Endodermal cell (in vitro differentiated cells): ENCODE results near the gene RUFY2. TPM values are rescaled to one million over a fixed set of nuclear protein-coding genes. Genes with fewer than 3 reads are reported as not detected.
A peak's percentile ranks its signal among the peaks of the same experiment; 100 is the strongest.
"Not testable (repeated sequence)": the region's sequence is repeated elsewhere in the genome, so short reads cannot be mapped to it uniquely, and the experiment has no call there.

Source experiments
- DNase-seq: peaks from one replicate; pipeline ENCODE4 v3.0.0-alpha.2; 2017
- H3K27ac ChIP-seq: 2 replicates; pipeline ENCODE4 v1.5.1; 2013; ENCODE audit warnings: mild to moderate bottlenecking, low read depth, low read length, moderate library complexity
- H3K27me3 ChIP-seq: 2 replicates; pipeline ENCODE4 v1.6.1; 2013; ENCODE audit warnings: mild to moderate bottlenecking, low read length, moderate library complexity; ENCODE audit not compliant: insufficient read depth, control insufficient read depth, poor library complexity, severe bottlenecking
- H3K36me3 ChIP-seq: 2 replicates; pipeline ENCODE4 v1.7.0; 2013; ENCODE audit warnings: mild to moderate bottlenecking, low read length, moderate library complexity; ENCODE audit not compliant: control insufficient read depth, insufficient read depth
- H3K4me1 ChIP-seq: one replicate; pipeline ENCODE4 v1.7.0; 2013; ENCODE audit warnings: low read length; ENCODE audit not compliant: control insufficient read depth, insufficient read depth
- H3K4me3 ChIP-seq: 2 replicates; pipeline ENCODE4 v1.5.1; 2013; ENCODE audit warnings: mild to moderate bottlenecking, low read length, moderate library complexity
- H3K9ac ChIP-seq: 2 replicates; pipeline ENCODE4 v1.6.1; 2013; ENCODE audit warnings: mild to moderate bottlenecking, low read length, moderate library complexity; ENCODE audit not compliant: poor library complexity, severe bottlenecking; ENCODE audit errors: extremely low read depth
- H3K9me3 ChIP-seq: 2 replicates; pipeline ENCODE4 v1.6.1; 2013; ENCODE audit warnings: mild to moderate bottlenecking, low read length, moderate library complexity; ENCODE audit not compliant: control insufficient read depth
- H3K27ac Mint-ChIP-seq: 2 replicates; pipeline ENCODE4 v1.8.0; 2020; ENCODE audit warnings: mixed read lengths
- H3K27me3 Mint-ChIP-seq: 2 replicates; pipeline ENCODE4 v1.8.0; 2021; ENCODE audit warnings: mild to moderate bottlenecking, mixed read lengths; ENCODE audit not compliant: insufficient read depth
- H3K36me3 Mint-ChIP-seq: 2 replicates; pipeline ENCODE4 v1.8.0; 2020; ENCODE audit warnings: low read depth, mixed read lengths
- H3K4me1 Mint-ChIP-seq: 2 replicates; pipeline ENCODE4 v1.8.0; 2020; ENCODE audit warnings: mixed read lengths
- H3K4me3 Mint-ChIP-seq: 2 replicates; pipeline ENCODE4 v1.8.0; 2020; ENCODE audit warnings: mild to moderate bottlenecking, moderate library complexity, mixed read lengths
- H3K9me3 Mint-ChIP-seq: 2 replicates; pipeline ENCODE4 v1.8.0; 2020; ENCODE audit warnings: mild to moderate bottlenecking, mixed read lengths
- WGBS, 2 experiments: methylation state at CpG; one replicate each; pipeline versions ENCODE4 v1.1.5 to v1.1.7; 2013; ENCODE audit warnings: missing lambda C conversion rate in 2 of 2, mixed read lengths in 1 of 2; ENCODE audit not compliant: insufficient coverage in 1 of 2, insufficient read length in 1 of 2; 5-methylcytosine and 5-hydroxymethylcytosine counted together
- long read RNA-seq, 4 experiments: library from polyadenylated mRNA in 2 of 4; library from RNA in 1 of 4; library from capped mRNA in 1 of 4; stranded (forward) in 3 of 4; unstranded in 1 of 4; transcript quantifications; one replicate each; pipeline ENCODE4 v2.0.0, GENCODE V29; 2020 to 2021; ENCODE audit warnings: inconsistent platforms in 1 of 4
- polyA plus RNA-seq, 2 experiments: library from polyadenylated mRNA; stranded (reverse); fragments of 50-300 nt; gene quantifications; one replicate each; pipeline ENCODE4 v1.2.3, GENCODE V29; 2013
- total RNA-seq, 2 donors: library from RNA; stranded (reverse); fragmentation: NEBNext Ultra II Directional in 1 of 2; extraction: Animal tissue kit (Norgen Biotek cat#: 25700) in 1 of 2; gene quantifications; 2 replicates in 1 of 2; 3 replicates in 1 of 2; pipeline ENCODE4 v1.2.1, GENCODE V29; 2021
- TF ChIP-seq, protein P1 (sequence below): fragments of 200-600 bp; sonication (generic); conservative IDR thresholded peaks from 2 replicates; pipeline ENCODE4 v1.5.0; 2021; ENCODE audit warnings: antibody characterized with exemption, mild to moderate bottlenecking

Gene RUFY2
- total RNA-seq, result 10 to 100 TPM; 21.1 to 26.9 TPM
- polyA plus RNA-seq (2013, experiment 1 of 2), result 19.6 TPM
- 17.1 TPM for polyA plus RNA-seq (2013, experiment 2 of 2)
- long read RNA-seq, experiment 1, partial matches to known transcripts, result 1 of 3 reads
- long read RNA-seq, experiment 1, other reads (novel, unspliced or antisense), result 2 of 3 reads
- long read RNA-seq, experiment 2, partial matches to known transcripts, result 0 of 13 reads
- long read RNA-seq, experiment 2, other reads (novel, unspliced or antisense), result 11 of 13 reads
- long read RNA-seq, experiment 3, transcript RUFY2-213 (18 exons, 3,863 nt), result major isoform, 8 of 28 reads
- long read RNA-seq, experiment 3, partial matches to known transcripts, result 10 of 28 reads
- long read RNA-seq, experiment 3, other reads (novel, unspliced or antisense), result 10 of 28 reads
- long read RNA-seq, experiment 4, partial matches to known transcripts, result 1 of 7 reads
- long read RNA-seq, experiment 4, other reads (novel, unspliced or antisense), result 6 of 7 reads

DNA sequence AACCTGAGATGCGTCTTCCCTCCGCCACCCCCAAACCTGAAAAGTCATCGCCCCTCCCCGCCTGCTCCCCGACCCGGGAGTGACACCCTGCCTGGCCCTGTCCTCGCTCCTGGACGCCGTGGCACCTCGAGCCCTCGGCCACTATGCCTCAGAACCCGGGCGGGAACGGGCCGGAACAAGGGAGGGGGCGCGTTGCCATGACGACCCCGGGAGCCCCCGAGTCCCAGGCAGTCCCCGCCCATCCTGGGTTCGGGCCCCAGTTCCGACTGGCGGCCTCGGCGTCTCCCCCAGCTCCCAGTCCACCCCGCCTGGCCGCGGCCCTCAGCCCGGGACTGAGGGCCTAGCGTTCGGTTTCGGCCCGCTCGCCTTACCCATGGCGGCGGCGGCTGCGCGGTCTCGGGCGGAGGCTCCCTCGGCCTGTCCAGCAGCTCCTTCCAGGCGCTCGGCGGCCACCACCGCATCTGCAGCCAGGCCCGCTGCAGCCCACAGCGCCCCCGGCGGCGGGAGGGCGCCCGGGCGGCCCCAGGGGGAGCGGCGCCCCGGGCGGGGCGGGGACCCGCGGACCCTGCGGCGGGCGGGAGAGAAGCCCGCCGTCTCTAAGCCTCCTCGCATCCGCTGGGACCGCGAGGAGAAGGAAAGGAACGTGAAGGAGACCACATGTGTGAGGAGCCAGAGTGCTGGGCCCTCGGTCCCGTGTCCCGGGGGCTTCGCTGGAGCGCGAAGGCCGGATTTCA, at the start of gene RUFY2:
Gene RUFY2 (minus strand): TSS at position 463 of the 734 bp plus-strand sequence. CDS start 88 bp downstream, at position 375.
- peak; percentile 96 for DNase-seq
- peaks cover 3% of the 10 kb centered on the region for H3K36me3 Mint-ChIP-seq
- Histone ChIP-seq H3K9me3 (no peaks in the 10 kb centered on the region), H3K4me1 (no peaks in the 10 kb centered on the region), H3K27me3 (no peaks in the 10 kb centered on the region), H3K9ac (peak within 1 kb of the TSS; percentile 86), H3K36me3 (peaks cover 10% of the 10 kb centered on the region), H3K27ac (peak within 1 kb of the TSS; percentile 87), H3K4me3 (peak within 1 kb of the TSS; percentile 90)
- H3K27ac Mint-ChIP-seq, result peak within 1 kb of the TSS; percentile 98
- H3K9me3 Mint-ChIP-seq, result no peaks in the 10 kb centered on the region
- TF ChIP-seq, protein P1, sequence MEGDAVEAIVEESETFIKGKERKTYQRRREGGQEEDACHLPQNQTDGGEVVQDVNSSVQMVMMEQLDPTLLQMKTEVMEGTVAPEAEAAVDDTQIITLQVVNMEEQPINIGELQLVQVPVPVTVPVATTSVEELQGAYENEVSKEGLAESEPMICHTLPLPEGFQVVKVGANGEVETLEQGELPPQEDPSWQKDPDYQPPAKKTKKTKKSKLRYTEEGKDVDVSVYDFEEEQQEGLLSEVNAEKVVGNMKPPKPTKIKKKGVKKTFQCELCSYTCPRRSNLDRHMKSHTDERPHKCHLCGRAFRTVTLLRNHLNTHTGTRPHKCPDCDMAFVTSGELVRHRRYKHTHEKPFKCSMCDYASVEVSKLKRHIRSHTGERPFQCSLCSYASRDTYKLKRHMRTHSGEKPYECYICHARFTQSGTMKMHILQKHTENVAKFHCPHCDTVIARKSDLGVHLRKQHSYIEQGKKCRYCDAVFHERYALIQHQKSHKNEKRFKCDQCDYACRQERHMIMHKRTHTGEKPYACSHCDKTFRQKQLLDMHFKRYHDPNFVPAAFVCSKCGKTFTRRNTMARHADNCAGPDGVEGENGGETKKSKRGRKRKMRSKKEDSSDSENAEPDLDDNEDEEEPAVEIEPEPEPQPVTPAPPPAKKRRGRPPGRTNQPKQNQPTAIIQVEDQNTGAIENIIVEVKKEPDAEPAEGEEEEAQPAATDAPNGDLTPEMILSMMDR, result peak; percentile 82
- H3K27me3 Mint-ChIP-seq, result no peaks in the 10 kb centered on the region
- peaks cover 15% of the 10 kb centered on the region for H3K4me1 Mint-ChIP-seq
- WGBS, 2 experiments, result 0% methylated on average over 20 to 79 of the region's 79 CpGs
- H3K4me3 Mint-ChIP-seq, result peak within 1 kb of the TSS; percentile 89

- H3K4me1 ChIP-seq, H3K4me1 Mint-ChIP-seq, H3K9ac ChIP-seq, H3K4me3 Mint-ChIP-seq, H3K27me3 Mint-ChIP-seq, H3K27me3 ChIP-seq, H3K9me3 Mint-ChIP-seq, H3K9me3 ChIP-seq, H3K4me3 ChIP-seq, H3K27ac ChIP-seq, DNase-seq: not testable (repeated sequence)
- peaks cover 49% of the 10 kb centered on the region for H3K36me3 Mint-ChIP-seq
- peak overlapping the region; percentile 13 for H3K27ac Mint-ChIP-seq
- 86 to 93% methylated on average over 6 to 7 of the region's 7 CpGs for WGBS, 2 experiments
- H3K36me3 ChIP-seq, result peaks cover 81% of the 10 kb centered on the region
Measured at GRCh38 chr10:68449698-68450097, 42.6 kb upstream of the RUFY2 start.

DNA sequence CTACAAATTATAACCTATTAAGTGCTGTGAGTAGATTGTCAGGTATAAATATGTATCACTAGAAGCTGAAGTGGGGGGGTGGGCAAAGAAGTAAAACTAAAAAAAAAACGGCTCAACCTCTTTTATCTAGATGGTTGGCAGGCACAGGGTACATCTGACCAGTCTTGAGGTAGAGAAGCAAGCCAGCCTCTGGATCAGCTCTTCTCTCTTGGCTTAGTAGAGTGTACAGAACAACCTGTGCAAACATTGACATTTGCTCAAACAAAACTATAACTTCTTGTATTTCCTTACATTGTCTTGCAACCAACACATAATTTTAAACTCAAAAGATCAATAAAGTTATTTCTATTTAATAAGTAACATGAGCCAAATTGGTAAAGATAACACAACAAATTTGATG, 39.1 kb upstream of the RUFY2 start:
- TF ChIP-seq, protein P1, result no peak
- Mint-ChIP-seq H3K36me3 (peaks cover 40% of the 10 kb centered on the region), H3K4me1 (no peaks in the 10 kb centered on the region), H3K27me3 (no peaks in the 10 kb centered on the region), H3K9me3 (no peaks in the 10 kb centered on the region), H3K4me3 (no peak overlapping the region), H3K27ac (no peak overlapping the region)
- no peak overlapping the region for H3K4me3 ChIP-seq
- peaks cover 72% of the 10 kb centered on the region for H3K36me3 ChIP-seq
- DNase-seq, result no peak
- no peak overlapping the region for H3K27ac ChIP-seq
- H3K4me1 ChIP-seq, result no peaks in the 10 kb centered on the region
- H3K9ac ChIP-seq, result no peak overlapping the region
- H3K27me3 ChIP-seq, result no peaks in the 10 kb centered on the region
- 93 to 100% methylated on average over 1 of the region's 1 CpG for WGBS, 2 experiments
- H3K9me3 ChIP-seq, result no peaks in the 10 kb centered on the region
